Ishikawa (cell line): ENCODE measurements around the gene LETM1.

Source experiments
- CREB1 ChIP-seq: IDR thresholded peaks from 2 replicates; pipeline ENCODE4 v1.6.1; 2012; ENCODE audit warnings: low read depth
- EGR1 ChIP-seq: IDR thresholded peaks from 2 replicates; pipeline ENCODE4 v1.6.1; 2012
- EP300 ChIP-seq: IDR thresholded peaks from 2 replicates; pipeline ENCODE4 v1.6.1; 2012; ENCODE audit warnings: borderline replicate concordance
- FOXM1 ChIP-seq: IDR thresholded peaks from 2 replicates; pipeline ENCODE4 v1.6.1; 2012; ENCODE audit warnings: low read depth, borderline replicate concordance
- NFIC ChIP-seq: IDR thresholded peaks from 2 replicates; pipeline ENCODE4 v1.6.1; 2012
- RAD21 ChIP-seq: IDR thresholded peaks from 2 replicates; pipeline ENCODE4 v1.6.1; 2012; ENCODE audit warnings: low read depth
- TAF1 ChIP-seq: IDR thresholded peaks from 2 replicates; pipeline ENCODE4 v1.6.1; 2012; ENCODE audit warnings: low read depth, mild to moderate bottlenecking
- TEAD4 ChIP-seq: IDR thresholded peaks from 2 replicates; pipeline ENCODE4 v1.6.1; 2012
- YY1 ChIP-seq: IDR thresholded peaks from 2 replicates; pipeline ENCODE4 v1.6.1; 2012; ENCODE audit warnings: low read depth
- ZBTB7A ChIP-seq: IDR thresholded peaks from 2 replicates; pipeline ENCODE4 v1.6.1; 2012; ENCODE audit warnings: low read depth
- TF ChIP-seq, protein P1 (sequence below): IDR thresholded peaks from 2 replicates; pipeline ENCODE4 v1.6.1; 2012
- TF ChIP-seq, protein P2 (sequence below): IDR thresholded peaks from 2 replicates; pipeline ENCODE4 v1.6.1; 2012; ENCODE audit warnings: low read depth, mild to moderate bottlenecking
- TF ChIP-seq, protein P3 (sequence below): IDR thresholded peaks from 2 replicates; pipeline ENCODE4 v1.6.1; 2012

DNA sequence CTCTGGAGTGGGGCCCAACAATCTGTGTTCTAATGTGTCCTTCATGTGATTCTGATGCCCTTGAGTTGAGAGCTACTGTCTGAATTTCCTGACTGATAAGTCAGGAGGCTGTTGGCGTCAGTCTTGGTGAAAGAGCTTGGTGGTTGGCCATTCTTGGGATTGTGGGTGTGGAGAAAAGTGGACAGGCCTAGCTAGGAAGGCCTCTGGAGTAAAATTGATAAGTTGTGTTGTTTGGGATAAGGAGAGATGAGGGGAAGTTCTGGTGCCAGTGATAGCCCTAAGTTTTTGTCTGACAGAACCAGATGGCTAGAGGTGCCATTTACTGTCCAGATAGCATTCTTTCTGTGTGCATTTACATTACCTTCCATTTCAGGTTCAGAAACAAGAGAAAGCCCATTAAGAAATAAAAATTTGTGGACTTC is 26.9 kb upstream of the LETM1 start:
- TF ChIP-seq, protein P1, sequence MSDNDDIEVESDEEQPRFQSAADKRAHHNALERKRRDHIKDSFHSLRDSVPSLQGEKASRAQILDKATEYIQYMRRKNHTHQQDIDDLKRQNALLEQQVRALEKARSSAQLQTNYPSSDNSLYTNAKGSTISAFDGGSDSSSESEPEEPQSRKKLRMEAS, result no peak
- TF ChIP-seq, protein P2, sequence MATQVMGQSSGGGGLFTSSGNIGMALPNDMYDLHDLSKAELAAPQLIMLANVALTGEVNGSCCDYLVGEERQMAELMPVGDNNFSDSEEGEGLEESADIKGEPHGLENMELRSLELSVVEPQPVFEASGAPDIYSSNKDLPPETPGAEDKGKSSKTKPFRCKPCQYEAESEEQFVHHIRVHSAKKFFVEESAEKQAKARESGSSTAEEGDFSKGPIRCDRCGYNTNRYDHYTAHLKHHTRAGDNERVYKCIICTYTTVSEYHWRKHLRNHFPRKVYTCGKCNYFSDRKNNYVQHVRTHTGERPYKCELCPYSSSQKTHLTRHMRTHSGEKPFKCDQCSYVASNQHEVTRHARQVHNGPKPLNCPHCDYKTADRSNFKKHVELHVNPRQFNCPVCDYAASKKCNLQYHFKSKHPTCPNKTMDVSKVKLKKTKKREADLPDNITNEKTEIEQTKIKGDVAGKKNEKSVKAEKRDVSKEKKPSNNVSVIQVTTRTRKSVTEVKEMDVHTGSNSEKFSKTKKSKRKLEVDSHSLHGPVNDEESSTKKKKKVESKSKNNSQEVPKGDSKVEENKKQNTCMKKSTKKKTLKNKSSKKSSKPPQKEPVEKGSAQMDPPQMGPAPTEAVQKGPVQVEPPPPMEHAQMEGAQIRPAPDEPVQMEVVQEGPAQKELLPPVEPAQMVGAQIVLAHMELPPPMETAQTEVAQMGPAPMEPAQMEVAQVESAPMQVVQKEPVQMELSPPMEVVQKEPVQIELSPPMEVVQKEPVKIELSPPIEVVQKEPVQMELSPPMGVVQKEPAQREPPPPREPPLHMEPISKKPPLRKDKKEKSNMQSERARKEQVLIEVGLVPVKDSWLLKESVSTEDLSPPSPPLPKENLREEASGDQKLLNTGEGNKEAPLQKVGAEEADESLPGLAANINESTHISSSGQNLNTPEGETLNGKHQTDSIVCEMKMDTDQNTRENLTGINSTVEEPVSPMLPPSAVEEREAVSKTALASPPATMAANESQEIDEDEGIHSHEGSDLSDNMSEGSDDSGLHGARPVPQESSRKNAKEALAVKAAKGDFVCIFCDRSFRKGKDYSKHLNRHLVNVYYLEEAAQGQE, result no peak
- TF ChIP-seq NFIC (no peak), FOXM1 (no peak), RAD21 (no peak), EGR1 (no peak), YY1 (no peak), TAF1 (no peak), TEAD4 (no peak), EP300 (no peak), ZBTB7A (no peak), CREB1 (no peak)
- TF ChIP-seq, protein P3, sequence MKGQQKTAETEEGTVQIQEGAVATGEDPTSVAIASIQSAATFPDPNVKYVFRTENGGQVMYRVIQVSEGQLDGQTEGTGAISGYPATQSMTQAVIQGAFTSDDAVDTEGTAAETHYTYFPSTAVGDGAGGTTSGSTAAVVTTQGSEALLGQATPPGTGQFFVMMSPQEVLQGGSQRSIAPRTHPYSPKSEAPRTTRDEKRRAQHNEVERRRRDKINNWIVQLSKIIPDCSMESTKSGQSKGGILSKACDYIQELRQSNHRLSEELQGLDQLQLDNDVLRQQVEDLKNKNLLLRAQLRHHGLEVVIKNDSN, result no peak
